Esophagus (tissue), 2 donors: ENCODE data around the gene RBMS1. TPM values are rescaled to one million over a fixed set of nuclear protein-coding genes. Genes with fewer than 3 reads are reported as not detected.

ENCODE experiments used
- H3K27ac ChIP-seq, 2 donors: one replicate each; pipeline ENCODE4 v1.5.1; 2013; ENCODE audit warnings: low read depth in 2 of 2, mild to moderate bottlenecking in 2 of 2, inconsistent platforms in 1 of 2, low read length in 1 of 2, moderate library complexity in 1 of 2
- H3K27me3 ChIP-seq, 2 donors: one replicate each; pipeline ENCODE4 v1.6.1; 2013; ENCODE audit warnings: low read length in 2 of 2, control low read depth in 1 of 2, mild to moderate bottlenecking in 1 of 2; ENCODE audit not compliant: insufficient read depth in 2 of 2, control insufficient read depth in 1 of 2
- H3K36me3 ChIP-seq, 2 donors: one replicate each; pipeline ENCODE4 v1.6.1; 2013; ENCODE audit warnings: low read length in 1 of 2; ENCODE audit not compliant: control insufficient read depth in 2 of 2, insufficient read depth in 2 of 2
- H3K4me1 ChIP-seq, 2 donors: one replicate each; pipeline ENCODE4 v1.6.1; 2013; ENCODE audit warnings: low read length in 1 of 2; ENCODE audit not compliant: control insufficient read depth in 2 of 2, insufficient read depth in 2 of 2
- H3K4me3 ChIP-seq, 2 donors: one replicate each; pipeline ENCODE4 v1.5.1; 2013; ENCODE audit warnings: low read length in 2 of 2, mild to moderate bottlenecking in 2 of 2, low read depth in 1 of 2, moderate library complexity in 1 of 2
- H3K9me3 ChIP-seq, 2 donors: one replicate each; pipeline ENCODE4 v1.6.1; 2013; ENCODE audit warnings: mild to moderate bottlenecking in 2 of 2, low read depth in 1 of 2, low read length in 1 of 2, moderate library complexity in 1 of 2; ENCODE audit not compliant: control insufficient read depth in 2 of 2, insufficient read depth in 1 of 2
- WGBS, 2 donors: extraction: QIAGEN DNeasy Blood & Tissue Kit; methylation state at CpG; one replicate each; pipeline ENCODE4 v1.1.7; 2013; 5-methylcytosine and 5-hydroxymethylcytosine counted together
- polyA plus RNA-seq, 2 donors: library from polyadenylated mRNA; stranded (reverse); fragments of 200-250 nt; gene quantifications; one replicate each; pipeline ENCODE4 v1.2.3, GENCODE V29; 2013
- donor health status: healthy with polysubstance abuse.
- donor health status: Bipolar disorder and iron deficiency.

RBMS1 gene
- polyA plus RNA-seq, 2 donors = 18.1 to 23.6 TPM

DNA sequence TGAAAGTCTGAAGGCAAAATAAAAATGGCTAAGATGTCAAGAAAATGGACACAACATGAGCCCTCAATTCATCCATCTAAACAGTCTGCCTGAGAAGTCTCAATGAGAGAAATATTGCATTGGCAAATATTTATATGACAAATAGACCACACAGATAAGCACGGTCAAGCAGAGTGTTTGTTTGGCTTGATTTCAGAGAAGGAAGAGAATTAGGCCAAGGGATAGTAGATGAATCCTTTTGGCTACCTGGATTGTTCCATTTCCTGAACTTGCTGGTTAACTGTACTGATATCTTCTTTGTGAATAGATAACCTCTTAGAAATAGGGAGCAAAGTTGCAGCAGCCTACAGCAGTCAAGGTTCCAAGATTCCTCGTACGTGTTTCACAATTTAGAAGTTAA, 129.6 kb downstream of the RBMS1 start:
- Histone ChIP-seq H3K27me3 (no peaks in the 10 kb centered on the region), H3K9me3 (no peaks in the 10 kb centered on the region), H3K27ac (no peak overlapping the region), H3K4me1 (peaks cover 0 to 5% of the 10 kb centered on the region in 2 donors), H3K36me3 (peaks cover 0 to 3% of the 10 kb centered on the region in 2 donors), H3K4me3 (no peak overlapping the region)
- 68 to 73% methylated on average over 3 of the region's 3 CpGs for WGBS, 2 donors

- no peak overlapping the region for H3K27ac ChIP-seq
- peaks cover 0 to 5% of the 10 kb centered on the region in 2 donors for H3K4me1 ChIP-seq
- H3K9me3 ChIP-seq = no peaks in the 10 kb centered on the region
- H3K4me3 ChIP-seq = no peak overlapping the region
- H3K36me3 ChIP-seq = peaks cover 0 to 3% of the 10 kb centered on the region in 2 donors
- WGBS, 2 donors = 86 to 89% methylated on average over 4 of the region's 4 CpGs
- no peaks in the 10 kb centered on the region for H3K27me3 ChIP-seq
Measured at GRCh38 chr2:160363055-160363454, 130.6 kb downstream of the RBMS1 start.

GRCh38 chr2:160362541-160362940, 131.1 kb downstream of the RBMS1 start:
- Histone ChIP-seq H3K9me3 (no peaks in the 10 kb centered on the region), H3K36me3 (peaks cover 0 to 3% of the 10 kb centered on the region in 2 donors), H3K4me3 (no peak overlapping the region), H3K4me1 (peaks cover 0 to 5% of the 10 kb centered on the region in 2 donors), H3K27ac (no peak overlapping the region), H3K27me3 (no peaks in the 10 kb centered on the region)
- WGBS, 2 donors = 77 to 87% methylated on average over 2 of the region's 2 CpGs

- Histone ChIP-seq H3K27me3 (no peaks in the 10 kb centered on the region), H3K9me3 (no peaks in the 10 kb centered on the region), H3K27ac (no peak overlapping the region), H3K4me3 (no peak overlapping the region), H3K4me1 (peaks cover 0 to 5% of the 10 kb centered on the region in 2 donors), H3K36me3 (peaks cover 0 to 3% of the 10 kb centered on the region in 2 donors)
- 80 to 86% methylated on average over 4 of the region's 4 CpGs for WGBS, 2 donors
Measured at GRCh38 chr2:160362018-160362417, 131.6 kb downstream of the RBMS1 start.

DNA sequence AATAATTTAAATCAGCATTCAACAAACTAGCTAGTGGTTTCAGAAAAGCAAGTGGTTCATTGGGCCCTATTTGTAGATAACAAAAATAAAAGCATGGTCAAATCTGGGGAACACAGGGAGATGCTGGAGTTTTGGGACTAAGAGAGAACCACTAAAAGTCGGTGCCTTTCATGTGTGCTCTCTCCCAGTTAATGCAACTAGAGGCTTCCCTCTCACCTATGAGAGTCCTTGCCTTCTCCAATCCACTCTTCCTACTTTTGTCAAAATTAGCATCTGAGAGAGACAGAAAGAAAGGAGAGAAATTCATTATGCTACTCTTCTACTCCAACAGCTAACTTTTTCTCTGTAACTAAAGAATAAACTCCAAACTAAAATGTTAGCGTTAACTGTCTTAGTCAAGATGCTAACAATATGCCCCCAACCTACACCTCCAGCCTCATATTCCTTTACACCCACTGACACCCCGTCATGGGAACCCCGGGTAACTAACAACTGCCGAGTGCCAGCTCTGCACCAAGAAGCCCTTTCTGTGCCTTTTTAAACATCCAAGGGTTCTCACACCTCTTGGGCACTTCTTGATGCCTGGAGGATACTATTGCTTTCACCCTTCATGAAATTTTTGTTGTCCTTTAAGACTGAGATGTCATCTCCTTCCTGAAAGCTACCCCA, 133.4 kb downstream of the RBMS1 start:
- no peaks in the 10 kb centered on the region for H3K36me3 ChIP-seq
- 88 to 91% methylated on average over 5 of the region's 5 CpGs for WGBS, 2 donors
- no peaks in the 10 kb centered on the region for H3K9me3 ChIP-seq
- peaks cover 0 to 2% of the 10 kb centered on the region in 2 donors for H3K4me1 ChIP-seq
- H3K27ac ChIP-seq = no peak overlapping the region
- no peak overlapping the region for H3K4me3 ChIP-seq
- no peaks in the 10 kb centered on the region for H3K27me3 ChIP-seq

- Histone ChIP-seq H3K4me1 (peaks cover 2% of the 10 kb centered on the region in 2 donors), H3K36me3 (no peaks in the 10 kb centered on the region), H3K27me3 (no peaks in the 10 kb centered on the region), H3K4me3 (no peak overlapping the region), H3K9me3 (no peaks in the 10 kb centered on the region), H3K27ac (no peak overlapping the region)
- WGBS, 2 donors = 83 to 84% methylated on average over 5 of the region's 5 CpGs
Measured at GRCh38 chr2:160358046-160358445, 135.6 kb downstream of the RBMS1 start.

DNA sequence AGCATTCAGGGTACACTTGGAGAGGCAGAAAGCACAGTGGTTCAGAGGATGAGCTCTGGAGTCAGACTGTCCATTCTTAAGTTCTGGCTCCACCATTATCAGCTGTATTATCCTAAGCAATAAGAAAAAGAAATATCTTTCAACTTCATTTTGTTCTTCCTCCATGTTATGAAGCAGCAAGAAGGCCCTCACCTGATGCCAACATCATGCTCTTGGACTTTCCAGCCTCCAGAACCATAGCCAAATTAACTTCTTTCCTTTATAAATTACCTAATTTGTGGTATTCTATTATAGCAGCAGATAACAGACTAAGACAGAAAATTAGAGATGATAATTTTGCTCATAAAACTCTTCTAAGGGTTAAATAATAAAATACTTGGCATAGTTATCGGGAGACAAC, 137.1 kb downstream of the RBMS1 start:
- Histone ChIP-seq H3K4me3 (no peak overlapping the region), H3K9me3 (no peaks in the 10 kb centered on the region), H3K36me3 (no peaks in the 10 kb centered on the region), H3K27ac (no peak overlapping the region), H3K4me1 (peaks cover 2% of the 10 kb centered on the region in 2 donors), H3K27me3 (no peaks in the 10 kb centered on the region)
- 80 to 85% methylated on average over 1 of the region's 1 CpG for WGBS, 2 donors

DNA sequence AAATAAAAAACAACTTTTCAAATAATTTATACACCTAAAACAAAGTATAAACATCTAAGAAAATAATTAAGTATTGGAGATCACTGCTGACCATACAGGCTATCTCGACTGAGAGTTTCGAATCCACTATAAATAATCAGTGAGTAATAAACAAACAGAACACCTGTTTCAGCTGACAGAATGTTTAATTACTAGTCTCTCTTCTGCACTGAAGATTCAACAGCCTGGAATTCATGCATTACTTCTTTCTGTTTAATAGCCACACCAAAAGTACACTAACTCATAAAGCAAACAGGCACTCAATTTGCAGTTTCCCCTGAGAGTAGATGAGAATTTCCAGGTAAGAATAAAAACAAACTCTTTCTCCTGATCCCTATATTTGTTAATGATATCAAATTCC, 138.5 kb downstream of the RBMS1 start:
- H3K4me3 ChIP-seq = no peak overlapping the region
- 52 to 54% methylated on average over 2 of the region's 2 CpGs for whole genome bisulfite sequencing, 2 donors
- H3K9me3 ChIP-seq = no peaks in the 10 kb centered on the region
- H3K4me1 ChIP-seq = peaks cover 2% of the 10 kb centered on the region in 2 donors
- no peaks in the 10 kb centered on the region for H3K36me3 ChIP-seq
- H3K27ac ChIP-seq = no peak overlapping the region
- no peaks in the 10 kb centered on the region for H3K27me3 ChIP-seq

DNA sequence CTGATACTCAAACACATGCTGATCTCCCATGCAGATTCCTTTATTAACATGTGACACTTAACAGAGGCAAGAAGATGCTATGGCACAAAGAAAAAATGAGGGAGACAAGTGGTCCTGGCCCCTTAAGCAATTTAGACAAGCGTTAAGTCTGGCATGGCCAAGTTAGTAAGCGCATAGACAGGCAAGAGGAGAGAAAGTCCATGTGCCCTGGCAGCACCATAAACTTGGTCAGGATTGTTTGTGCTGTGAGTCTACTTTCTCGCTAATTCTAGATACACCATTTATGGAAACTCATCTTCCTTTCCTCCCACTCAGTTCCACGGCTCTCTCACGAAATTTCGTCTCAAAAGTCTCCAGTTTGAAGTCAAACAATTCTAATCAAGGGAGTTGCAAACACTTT, 138.9 kb downstream of the RBMS1 start:
- no peak overlapping the region for H3K4me3 ChIP-seq
- 79 to 80% methylated on average over 6 of the region's 6 CpGs for WGBS, 2 donors
- no peaks in the 10 kb centered on the region for H3K36me3 ChIP-seq
- H3K4me1 ChIP-seq = peaks cover 2% of the 10 kb centered on the region in 2 donors
- no peak overlapping the region for H3K27ac ChIP-seq
- H3K27me3 ChIP-seq = no peaks in the 10 kb centered on the region
- no peaks in the 10 kb centered on the region for H3K9me3 ChIP-seq

- Histone ChIP-seq H3K4me1 (peaks cover 2% of the 10 kb centered on the region in 2 donors), H3K27me3 (no peaks in the 10 kb centered on the region), H3K9me3 (no peaks in the 10 kb centered on the region), H3K4me3 (no peak overlapping the region), H3K27ac (peak overlapping the region in 1 of 2 donors; percentile 13), H3K36me3 (no peaks in the 10 kb centered on the region)
- 91 to 92% methylated on average over 5 of the region's 5 CpGs for WGBS, 2 donors
Measured at GRCh38 chr2:160353813-160354212, 139.8 kb downstream of the RBMS1 start.
